Astrocyte (in vitro differentiated cells and primary cell): ENCODE results near the gene GNAT1.

ENCODE experiments used
- EZH2 ChIP-seq: IDR thresholded peaks from 2 replicates; pipeline ENCODE4 v1.6.1; 2012; ENCODE audit warnings: mild to moderate bottlenecking, low read length, inconsistent platforms; ENCODE audit not compliant: insufficient read depth
- TF ChIP-seq, protein P1 (sequence below): IDR thresholded peaks from 2 replicates; pipeline ENCODE4 v1.5.1; 2011; ENCODE audit warnings: low read depth, mild to moderate bottlenecking, inconsistent platforms, low read length, moderate library complexity; ENCODE audit not compliant: insufficient read depth

DNA sequence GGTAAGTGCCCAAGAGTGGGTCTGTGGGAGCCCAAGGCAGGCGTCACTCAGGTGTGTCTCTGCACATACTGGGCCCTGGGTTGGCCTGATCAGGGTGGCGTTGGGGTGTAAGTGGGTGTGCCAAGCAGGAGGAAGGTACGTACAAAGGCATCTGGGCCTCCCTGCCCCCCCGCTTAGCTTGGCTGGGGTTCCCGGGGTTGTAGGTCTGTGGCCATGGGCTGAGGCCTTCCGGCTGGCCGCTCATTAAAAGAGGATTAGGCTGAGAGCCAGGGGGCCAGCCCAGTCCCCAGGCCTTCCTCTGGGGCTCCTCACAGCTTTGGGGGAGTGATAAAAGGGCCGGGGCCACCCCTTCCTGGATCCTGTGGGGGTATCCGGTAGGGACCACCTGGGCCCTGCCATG is 23.0 kb upstream of the GNAT1 start:
- TF ChIP-seq EZH2 = no peak
- TF ChIP-seq, protein P1, sequence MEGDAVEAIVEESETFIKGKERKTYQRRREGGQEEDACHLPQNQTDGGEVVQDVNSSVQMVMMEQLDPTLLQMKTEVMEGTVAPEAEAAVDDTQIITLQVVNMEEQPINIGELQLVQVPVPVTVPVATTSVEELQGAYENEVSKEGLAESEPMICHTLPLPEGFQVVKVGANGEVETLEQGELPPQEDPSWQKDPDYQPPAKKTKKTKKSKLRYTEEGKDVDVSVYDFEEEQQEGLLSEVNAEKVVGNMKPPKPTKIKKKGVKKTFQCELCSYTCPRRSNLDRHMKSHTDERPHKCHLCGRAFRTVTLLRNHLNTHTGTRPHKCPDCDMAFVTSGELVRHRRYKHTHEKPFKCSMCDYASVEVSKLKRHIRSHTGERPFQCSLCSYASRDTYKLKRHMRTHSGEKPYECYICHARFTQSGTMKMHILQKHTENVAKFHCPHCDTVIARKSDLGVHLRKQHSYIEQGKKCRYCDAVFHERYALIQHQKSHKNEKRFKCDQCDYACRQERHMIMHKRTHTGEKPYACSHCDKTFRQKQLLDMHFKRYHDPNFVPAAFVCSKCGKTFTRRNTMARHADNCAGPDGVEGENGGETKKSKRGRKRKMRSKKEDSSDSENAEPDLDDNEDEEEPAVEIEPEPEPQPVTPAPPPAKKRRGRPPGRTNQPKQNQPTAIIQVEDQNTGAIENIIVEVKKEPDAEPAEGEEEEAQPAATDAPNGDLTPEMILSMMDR = no peak
